B cell (primary cell): Measurements from ENCODE around the gene ATAD3C.

Experiments
- EZH2 ChIP-seq: IDR thresholded peaks from 2 replicates; pipeline ENCODE4 v1.6.1; 2012; ENCODE audit warnings: borderline replicate concordance, low read depth, mild to moderate bottlenecking, moderate library complexity, low read length; ENCODE audit not compliant: insufficient read depth, poor library complexity, severe bottlenecking
- TF ChIP-seq, protein P1 (sequence below): fragments of 200-600 bp; IDR thresholded peaks from one replicate; pipeline ENCODE4 v1.8.0; 2022; ENCODE audit warnings: antibody characterized with exemption, mild to moderate bottlenecking

DNA sequence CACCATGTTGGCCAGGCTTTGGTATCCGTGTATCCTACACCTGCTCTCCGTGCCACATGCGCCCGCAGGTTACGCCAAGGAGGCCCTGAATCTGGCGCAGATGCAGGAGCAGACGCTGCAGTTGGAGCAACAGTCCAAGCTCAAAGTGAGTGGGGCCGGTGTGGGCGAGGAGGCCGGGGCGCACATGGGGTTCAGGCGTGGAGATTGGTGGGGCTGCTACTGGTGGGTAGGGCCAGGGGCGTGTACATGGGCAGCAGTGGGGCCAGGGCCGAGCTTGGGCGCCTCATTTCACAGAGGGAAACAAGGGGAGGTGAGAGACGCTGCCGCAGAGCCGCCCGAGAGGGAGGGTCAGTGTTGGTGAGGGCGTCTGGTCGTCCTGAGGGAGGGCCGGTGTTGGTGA, 27.7 kb downstream of the ATAD3C start:
- TF ChIP-seq, protein P1, sequence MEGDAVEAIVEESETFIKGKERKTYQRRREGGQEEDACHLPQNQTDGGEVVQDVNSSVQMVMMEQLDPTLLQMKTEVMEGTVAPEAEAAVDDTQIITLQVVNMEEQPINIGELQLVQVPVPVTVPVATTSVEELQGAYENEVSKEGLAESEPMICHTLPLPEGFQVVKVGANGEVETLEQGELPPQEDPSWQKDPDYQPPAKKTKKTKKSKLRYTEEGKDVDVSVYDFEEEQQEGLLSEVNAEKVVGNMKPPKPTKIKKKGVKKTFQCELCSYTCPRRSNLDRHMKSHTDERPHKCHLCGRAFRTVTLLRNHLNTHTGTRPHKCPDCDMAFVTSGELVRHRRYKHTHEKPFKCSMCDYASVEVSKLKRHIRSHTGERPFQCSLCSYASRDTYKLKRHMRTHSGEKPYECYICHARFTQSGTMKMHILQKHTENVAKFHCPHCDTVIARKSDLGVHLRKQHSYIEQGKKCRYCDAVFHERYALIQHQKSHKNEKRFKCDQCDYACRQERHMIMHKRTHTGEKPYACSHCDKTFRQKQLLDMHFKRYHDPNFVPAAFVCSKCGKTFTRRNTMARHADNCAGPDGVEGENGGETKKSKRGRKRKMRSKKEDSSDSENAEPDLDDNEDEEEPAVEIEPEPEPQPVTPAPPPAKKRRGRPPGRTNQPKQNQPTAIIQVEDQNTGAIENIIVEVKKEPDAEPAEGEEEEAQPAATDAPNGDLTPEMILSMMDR, result no peak
- TF ChIP-seq EZH2, result no peak
